ENCODE data around the gene ZC3H12C. TPM values are rescaled to one million over a fixed set of nuclear protein-coding genes. Genes with fewer than 3 reads are reported as not detected.

Gene ZC3H12C
- total and polyA plus RNA-seq, 5 donors from 2014 or later, result 0.02 to 3.0 (median 0.14) TPM; not detected in 1

DNA sequence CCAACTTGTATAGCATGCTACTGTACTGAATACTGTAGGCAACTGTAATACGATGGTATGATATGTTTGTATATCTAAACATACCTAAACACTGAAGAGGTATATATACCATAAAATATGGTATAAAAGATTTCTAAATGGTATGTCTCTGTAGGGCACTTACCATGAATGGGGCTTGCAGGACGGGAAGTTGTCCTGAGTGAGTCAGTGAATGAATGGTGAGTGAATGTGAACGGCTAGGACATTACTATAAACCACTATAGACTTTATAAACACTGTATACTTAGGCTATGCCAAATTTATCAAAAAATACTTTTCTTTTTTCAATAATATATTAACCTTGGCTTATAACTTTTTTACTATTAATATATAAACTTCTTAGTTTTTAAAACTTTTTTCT is 66.8 kb downstream of the ZC3H12C start:
- Histone ChIP-seq H3K27ac (ENCODE audit: insufficient read depth, low read length, poor library complexity, severe bottlenecking) (no peak overlapping the region), H3K27me3 (ENCODE audit: control insufficient read depth, insufficient read depth, low read length) (no peaks in the 10 kb centered on the region), H3K36me3 (ENCODE audit: control insufficient read depth, insufficient read depth, low read length) (no peaks in the 10 kb centered on the region), H3K4me1 (ENCODE audit: control insufficient read depth, insufficient read depth, low read length, poor library complexity, severe bottlenecking) (no peaks in the 10 kb centered on the region), H3K9me3 (ENCODE audit: control insufficient read depth in 2 of 2, low read length in 2 of 2) (no peaks in the 10 kb centered on the region), H3K4me3 (ENCODE audit: low read depth, low read length) (no peak overlapping the region)
- H3K4me1 Mint-ChIP-seq, result no peaks in the 10 kb centered on the region
- H3K36me3 Mint-ChIP-seq, result no peaks in the 10 kb centered on the region
- H3K27ac Mint-ChIP-seq, result no peak overlapping the region
- no peak overlapping the region for H3K4me3 Mint-ChIP-seq
- no peaks in the 10 kb centered on the region for H3K9me3 Mint-ChIP-seq
- no peaks in the 10 kb centered on the region for H3K27me3 Mint-ChIP-seq
- ATAC-seq (ENCODE audit: low read depth in 2 of 2) (no peak), DNase-seq (no peak)

- H3K4me3 Mint-ChIP-seq, result no peak overlapping the region
- DNase-seq, result no peak
- Histone ChIP-seq H3K4me1 (ENCODE audit: control insufficient read depth, insufficient read depth, low read length, poor library complexity, severe bottlenecking) (no peaks in the 10 kb centered on the region), H3K27ac (ENCODE audit: insufficient read depth, low read length, poor library complexity, severe bottlenecking) (no peak overlapping the region), H3K4me3 (ENCODE audit: low read depth, low read length) (no peak overlapping the region), H3K36me3 (ENCODE audit: control insufficient read depth, insufficient read depth, low read length) (no peaks in the 10 kb centered on the region), H3K27me3 (ENCODE audit: control insufficient read depth, insufficient read depth, low read length) (no peaks in the 10 kb centered on the region), H3K9me3 (ENCODE audit: control insufficient read depth in 2 of 2, low read length in 2 of 2) (no peaks in the 10 kb centered on the region)
- H3K36me3 Mint-ChIP-seq, result no peaks in the 10 kb centered on the region
- ATAC-seq (ENCODE audit: low read depth in 2 of 2), result no peak
- no peak overlapping the region for H3K27ac Mint-ChIP-seq
- H3K27me3 Mint-ChIP-seq, result no peaks in the 10 kb centered on the region
- H3K9me3 Mint-ChIP-seq, result no peaks in the 10 kb centered on the region
- no peaks in the 10 kb centered on the region for H3K4me1 Mint-ChIP-seq
These were observed 67.2 kb downstream of the ZC3H12C start for GRCh38 chr11:110160437-110160836.

GRCh38 chr11:110161061-110161460 is 67.9 kb downstream of the ZC3H12C start:
- Mint-ChIP-seq H3K27me3 (no peaks in the 10 kb centered on the region), H3K4me3 (no peak overlapping the region), H3K4me1 (no peaks in the 10 kb centered on the region), H3K27ac (no peak overlapping the region), H3K9me3 (no peaks in the 10 kb centered on the region), H3K36me3 (no peaks in the 10 kb centered on the region)
- Histone ChIP-seq H3K4me3 (ENCODE audit: low read depth, low read length) (no peak overlapping the region), H3K4me1 (ENCODE audit: control insufficient read depth, insufficient read depth, low read length, poor library complexity, severe bottlenecking) (no peaks in the 10 kb centered on the region), H3K27ac (ENCODE audit: insufficient read depth, low read length, poor library complexity, severe bottlenecking) (no peak overlapping the region), H3K27me3 (ENCODE audit: control insufficient read depth, insufficient read depth, low read length) (no peaks in the 10 kb centered on the region), H3K36me3 (ENCODE audit: control insufficient read depth, insufficient read depth, low read length) (no peaks in the 10 kb centered on the region), H3K9me3 (ENCODE audit: control insufficient read depth in 2 of 2, low read length in 2 of 2) (no peaks in the 10 kb centered on the region)
- ATAC-seq (ENCODE audit: low read depth in 2 of 2), result no peak
- DNase-seq, result no peak

DNA sequence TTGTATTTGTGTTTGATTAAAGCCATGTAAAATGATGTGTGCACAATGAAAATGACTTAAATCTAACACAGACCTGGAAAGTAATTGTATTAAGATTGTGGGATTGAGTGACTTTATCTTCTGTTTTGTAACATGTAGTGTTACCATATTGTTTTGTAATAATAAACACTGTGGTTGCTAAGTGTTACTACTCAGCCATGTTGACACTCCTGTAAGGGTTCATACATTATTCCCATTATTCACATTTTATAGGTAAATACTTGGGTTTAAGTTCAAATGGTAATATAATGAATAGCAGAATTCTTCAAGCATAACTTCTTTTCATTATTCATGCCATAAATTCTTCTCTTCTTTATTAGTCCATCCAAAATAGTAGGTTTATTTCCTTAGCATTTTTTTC is 69.0 kb downstream of the ZC3H12C start:
- H3K9me3 ChIP-seq (ENCODE audit: control insufficient read depth in 2 of 2, low read length in 2 of 2), result no peaks in the 10 kb centered on the region
- H3K4me3 Mint-ChIP-seq, result no peak overlapping the region
- H3K27ac ChIP-seq (ENCODE audit: insufficient read depth, low read length, poor library complexity, severe bottlenecking), result no peak overlapping the region
- no peaks in the 10 kb centered on the region for H3K27me3 ChIP-seq (ENCODE audit: control insufficient read depth, insufficient read depth, low read length)
- DNase-seq (no peak), ATAC-seq (ENCODE audit: low read depth in 2 of 2) (no peak)
- no peak overlapping the region for H3K4me3 ChIP-seq (ENCODE audit: low read depth, low read length)
- no peaks in the 10 kb centered on the region for H3K36me3 ChIP-seq (ENCODE audit: control insufficient read depth, insufficient read depth, low read length)
- H3K27ac Mint-ChIP-seq, result no peak overlapping the region
- no peaks in the 10 kb centered on the region for H3K4me1 ChIP-seq (ENCODE audit: control insufficient read depth, insufficient read depth, low read length, poor library complexity, severe bottlenecking)
- H3K9me3 Mint-ChIP-seq, result no peaks in the 10 kb centered on the region
- no peaks in the 10 kb centered on the region for H3K4me1 Mint-ChIP-seq
- H3K36me3 Mint-ChIP-seq, result no peaks in the 10 kb centered on the region
- no peaks in the 10 kb centered on the region for H3K27me3 Mint-ChIP-seq

DNA sequence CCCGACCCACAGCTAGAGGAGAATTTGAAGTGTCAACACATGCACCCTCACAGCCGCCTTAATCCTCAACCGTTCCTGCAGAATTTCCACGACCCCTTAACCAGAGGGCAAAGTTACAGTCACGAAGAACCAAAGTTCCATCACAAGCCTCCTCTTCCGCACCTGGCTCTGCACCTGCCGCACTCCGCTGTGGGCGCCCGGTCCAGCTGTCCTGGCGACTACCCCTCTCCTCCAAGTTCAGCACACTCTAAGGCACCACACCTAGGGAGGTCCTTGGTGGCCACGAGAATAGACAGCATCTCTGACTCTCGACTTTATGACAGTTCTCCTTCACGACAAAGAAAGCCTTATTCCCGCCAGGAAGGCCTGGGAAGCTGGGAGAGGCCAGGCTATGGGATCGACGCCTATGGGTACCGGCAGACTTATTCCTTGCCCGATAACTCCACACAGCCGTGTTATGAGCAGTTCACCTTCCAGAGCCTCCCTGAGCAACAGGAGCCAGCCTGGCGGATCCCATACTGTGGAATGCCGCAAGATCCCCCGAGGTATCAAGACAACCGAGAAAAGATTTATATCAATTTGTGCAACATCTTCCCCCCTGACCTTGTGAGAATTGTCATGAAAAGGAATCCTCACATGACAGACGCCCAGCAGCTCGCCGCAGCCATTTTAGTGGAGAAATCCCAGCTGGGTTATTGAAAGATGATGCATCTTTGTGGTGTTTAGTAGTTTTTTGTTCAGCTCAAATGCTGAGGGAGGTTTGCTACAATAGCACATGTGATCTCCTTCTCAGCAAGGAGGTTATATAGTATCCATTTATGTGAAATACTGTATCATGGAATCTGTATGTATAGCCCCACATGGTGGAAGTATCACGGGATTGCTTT is 72.1 kb downstream of the ZC3H12C start:
- H3K9me3 ChIP-seq (ENCODE audit: control insufficient read depth in 2 of 2, low read length in 2 of 2), result no peaks in the 10 kb centered on the region
- Mint-ChIP-seq H3K4me3 (no peak overlapping the region), H3K36me3 (no peaks in the 10 kb centered on the region), H3K27ac (no peak overlapping the region), H3K4me1 (no peaks in the 10 kb centered on the region), H3K27me3 (no peaks in the 10 kb centered on the region), H3K9me3 (no peaks in the 10 kb centered on the region)
- H3K36me3 ChIP-seq (ENCODE audit: control insufficient read depth, insufficient read depth, low read length), result no peaks in the 10 kb centered on the region
- H3K4me3 ChIP-seq (ENCODE audit: low read depth, low read length), result no peak overlapping the region
- no peaks in the 10 kb centered on the region for H3K4me1 ChIP-seq (ENCODE audit: control insufficient read depth, insufficient read depth, low read length, poor library complexity, severe bottlenecking)
- ATAC-seq (ENCODE audit: low read depth in 2 of 2) (no peak), DNase-seq (no peak)
- H3K27ac ChIP-seq (ENCODE audit: insufficient read depth, low read length, poor library complexity, severe bottlenecking), result no peak overlapping the region
- no peaks in the 10 kb centered on the region for H3K27me3 ChIP-seq (ENCODE audit: control insufficient read depth, insufficient read depth, low read length)

GRCh38 chr11:110168033-110168803 is 75.0 kb downstream of the ZC3H12C start:
- Mint-ChIP-seq H3K4me1 (no peaks in the 10 kb centered on the region), H3K36me3 (no peaks in the 10 kb centered on the region), H3K27me3 (peaks cover 11% of the 10 kb centered on the region), H3K27ac (no peak overlapping the region), H3K4me3 (no peak overlapping the region), H3K9me3 (peaks cover 0 to 1% (median 0%) of the 10 kb centered on the region in 7 donors)
- Histone ChIP-seq H3K4me3 (ENCODE audit: low read depth, low read length) (no peak overlapping the region), H3K27ac (ENCODE audit: insufficient read depth, low read length, poor library complexity, severe bottlenecking) (no peak overlapping the region), H3K4me1 (ENCODE audit: control insufficient read depth, insufficient read depth, low read length, poor library complexity, severe bottlenecking) (no peaks in the 10 kb centered on the region), H3K27me3 (ENCODE audit: control insufficient read depth, insufficient read depth, low read length) (peaks cover 4% of the 10 kb centered on the region), H3K9me3 (ENCODE audit: control insufficient read depth in 2 of 2, low read length in 2 of 2) (no peaks in the 10 kb centered on the region), H3K36me3 (ENCODE audit: control insufficient read depth, insufficient read depth, low read length) (no peaks in the 10 kb centered on the region)
- ATAC-seq (ENCODE audit: low read depth in 2 of 2) (no peak), DNase-seq (no peak)

DNA sequence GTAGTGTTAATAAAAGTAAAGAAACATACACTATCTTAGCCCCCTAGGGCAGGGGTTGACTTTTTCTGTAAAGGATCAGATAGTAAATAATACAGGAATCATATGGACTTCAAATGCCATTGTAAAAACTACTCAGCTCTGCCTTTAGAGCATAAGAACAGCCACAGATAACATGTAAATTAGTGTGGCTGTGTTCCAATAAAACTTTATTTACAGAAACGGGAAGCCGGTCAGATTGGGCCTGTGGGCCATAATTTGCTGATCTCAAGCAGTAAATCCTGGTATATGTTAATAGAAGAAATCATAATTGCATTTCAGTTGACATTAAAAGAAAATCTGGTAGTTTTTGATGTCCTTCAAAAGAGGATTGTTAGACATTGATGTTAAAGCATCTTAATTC is 76.5 kb downstream of the ZC3H12C start:
- no peak for DNase-seq
- Histone ChIP-seq H3K4me3 (ENCODE audit: low read depth, low read length) (no peak overlapping the region), H3K36me3 (ENCODE audit: control insufficient read depth, insufficient read depth, low read length) (no peaks in the 10 kb centered on the region), H3K9me3 (ENCODE audit: control insufficient read depth in 2 of 2, low read length in 2 of 2) (no peaks in the 10 kb centered on the region), H3K4me1 (ENCODE audit: control insufficient read depth, insufficient read depth, low read length, poor library complexity, severe bottlenecking) (no peaks in the 10 kb centered on the region), H3K27me3 (ENCODE audit: control insufficient read depth, insufficient read depth, low read length) (peaks cover 5% of the 10 kb centered on the region), H3K27ac (ENCODE audit: insufficient read depth, low read length, poor library complexity, severe bottlenecking) (no peak overlapping the region)
- no peaks in the 10 kb centered on the region for H3K36me3 Mint-ChIP-seq
- peaks cover 0 to 1% (median 0%) of the 10 kb centered on the region in 7 donors for H3K9me3 Mint-ChIP-seq
- no peak overlapping the region for H3K4me3 Mint-ChIP-seq
- ATAC-seq (ENCODE audit: low read depth in 2 of 2), result no peak
- H3K27ac Mint-ChIP-seq, result no peak overlapping the region
- peaks cover 0 to 7% (median 6%) of the 10 kb centered on the region in 4 donors for H3K4me1 Mint-ChIP-seq
- peaks cover 11% of the 10 kb centered on the region for H3K27me3 Mint-ChIP-seq

Data from CD4-positive, CD25-positive, alpha-beta regulatory T cell (primary cell).